Hematopoietic multipotent progenitor cell treated with erythropoietin and hydrocortisone succinate and interleukin-3 and kit ligand, for 8 days (in vitro differentiated cells): Measurements from ENCODE around the gene FGFR3.

Experiments used
- DNase-seq: peaks from one replicate; pipeline ENCODE4 v3.0.0-alpha.2; 2015

The FGFR3 gene

GRCh38 chr4:1792832-1793495, at the start of gene FGFR3:
FGFR3 (plus strand) TSS chr4:1793293; CDS start chr4:1793935, 642 bp downstream.
- DNase-seq: peak; percentile 44

DNA sequence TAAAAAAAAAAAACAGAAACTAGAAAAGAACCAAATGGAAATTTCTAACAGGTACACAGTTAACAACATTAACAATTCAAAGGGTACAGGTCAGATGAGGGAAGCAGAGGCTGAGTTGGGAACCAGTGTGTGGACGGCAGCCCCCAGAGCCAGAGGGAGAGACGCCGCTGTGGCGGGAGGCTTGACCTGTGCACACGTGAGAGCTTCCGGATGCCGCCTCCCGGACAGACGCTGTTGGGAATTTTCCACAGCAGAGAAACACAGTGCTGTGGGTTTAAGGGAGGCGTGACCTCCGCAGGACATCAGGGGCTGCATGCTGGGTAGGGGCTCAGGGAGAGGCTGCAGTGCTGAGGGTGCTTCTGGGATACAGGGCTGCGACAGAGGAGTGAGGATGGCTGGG, 49.5 kb upstream of the FGFR3 start:
- no peak for DNase-seq

DNA sequence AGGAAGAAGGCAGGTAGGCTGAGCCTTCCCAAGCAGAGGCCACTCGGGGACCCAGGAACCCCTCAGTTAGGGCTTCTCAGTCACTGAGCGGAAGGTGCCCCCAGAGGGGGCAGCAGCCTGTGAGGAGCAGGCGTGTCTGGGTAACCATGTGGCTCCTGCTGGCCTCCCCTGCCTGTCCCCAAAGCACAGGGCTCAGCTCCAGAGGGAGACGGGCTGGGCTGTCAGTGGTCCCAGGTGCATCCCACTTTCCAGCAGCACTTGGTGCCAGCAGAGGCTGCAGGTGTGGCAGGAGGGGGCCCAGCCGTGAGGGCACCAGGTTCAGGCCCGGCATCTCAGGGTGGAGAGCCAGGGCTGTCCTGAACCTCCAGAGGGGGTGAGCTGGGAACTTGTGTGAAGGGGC, 49.1 kb upstream of the FGFR3 start:
- DNase-seq: no peak

- DNase-seq: no peak
These were observed 48.5 kb upstream of the FGFR3 start for GRCh38 chr4:1744552-1744951.

- DNase-seq: no peak
These were observed 47.9 kb upstream of the FGFR3 start for GRCh38 chr4:1745165-1745564.

DNA sequence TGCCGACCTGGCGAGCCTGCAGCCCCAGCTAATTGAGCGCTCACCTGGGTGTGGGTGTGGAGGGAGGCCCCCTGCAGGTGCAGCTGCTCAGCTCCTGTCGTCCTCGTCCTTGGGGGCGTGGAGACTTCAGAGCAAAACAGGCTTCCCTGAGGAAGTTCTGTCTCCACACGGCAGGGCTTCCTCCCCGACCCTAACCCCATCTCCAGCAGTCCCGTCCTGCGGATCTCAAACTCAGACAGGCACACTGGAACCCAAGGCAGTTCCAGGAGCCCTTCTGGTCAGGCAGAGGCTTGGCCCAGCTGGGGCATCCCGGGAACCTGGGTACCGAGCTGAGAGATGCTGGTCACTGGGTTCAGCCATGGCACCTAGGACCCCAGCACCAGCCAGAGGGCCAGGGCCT, 47.4 kb upstream of the FGFR3 start:
- DNase-seq: no peak

GRCh38 chr4:1746265-1746691, 46.8 kb upstream of the FGFR3 start:
- DNase-seq: peak; percentile 76

- DNase-seq: no peak
These were observed 46.0 kb upstream of the FGFR3 start for GRCh38 chr4:1746919-1747602.

- no peak for DNase-seq
These were observed 45.5 kb upstream of the FGFR3 start for GRCh38 chr4:1747603-1747967.

DNA sequence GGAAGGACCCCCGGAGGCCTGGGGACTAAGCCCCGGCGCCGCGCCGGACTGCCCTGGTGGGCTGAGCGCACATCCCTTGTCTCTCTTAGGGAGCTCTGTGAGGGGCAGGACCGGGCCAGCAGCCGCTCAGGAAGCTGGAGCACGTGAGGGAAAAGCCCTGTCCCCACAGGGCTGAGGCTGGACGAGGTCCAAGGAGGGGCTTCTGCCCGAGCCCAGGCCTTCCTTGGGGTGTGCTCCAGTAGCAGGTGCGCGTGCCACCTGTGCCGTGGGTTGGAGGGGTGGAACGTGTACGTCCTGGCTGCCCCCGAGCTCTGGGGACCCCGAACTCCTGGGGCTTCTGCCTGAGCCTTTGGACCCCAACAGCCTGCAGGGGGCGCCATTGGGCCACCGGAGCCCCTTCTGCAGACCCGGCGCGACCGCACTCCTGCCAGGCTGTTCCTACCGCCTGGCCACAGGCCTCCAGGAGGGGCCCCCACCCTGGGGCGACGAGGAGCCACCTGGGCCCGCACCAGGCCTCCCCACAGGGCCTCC, 44.6 kb upstream of the FGFR3 start:
- peak; percentile 82 for DNase-seq

DNA sequence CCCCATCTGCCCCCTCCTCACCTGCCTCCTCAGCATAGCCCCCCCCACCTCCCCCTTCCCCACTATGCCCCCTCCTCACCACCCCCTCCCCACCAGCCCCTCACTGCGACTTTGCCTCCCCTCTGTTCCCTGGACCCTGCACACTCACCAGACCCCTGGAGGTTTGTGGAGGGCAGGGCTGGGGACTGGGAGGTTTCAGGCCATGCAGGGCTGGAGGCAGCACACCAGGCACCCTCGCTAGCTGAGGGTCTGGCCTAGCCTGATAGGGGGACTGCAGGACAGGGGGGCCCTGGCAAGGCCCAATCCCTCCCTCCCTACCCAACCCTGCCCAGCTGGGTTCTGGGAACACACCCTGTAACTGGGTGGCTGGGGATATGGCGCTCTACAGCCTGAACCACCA, 43.7 kb upstream of the FGFR3 start:
- DNase-seq: peak; percentile 66

- no peak for DNase-seq
These were observed 43.3 kb upstream of the FGFR3 start for GRCh38 chr4:1749826-1750225.

DNA sequence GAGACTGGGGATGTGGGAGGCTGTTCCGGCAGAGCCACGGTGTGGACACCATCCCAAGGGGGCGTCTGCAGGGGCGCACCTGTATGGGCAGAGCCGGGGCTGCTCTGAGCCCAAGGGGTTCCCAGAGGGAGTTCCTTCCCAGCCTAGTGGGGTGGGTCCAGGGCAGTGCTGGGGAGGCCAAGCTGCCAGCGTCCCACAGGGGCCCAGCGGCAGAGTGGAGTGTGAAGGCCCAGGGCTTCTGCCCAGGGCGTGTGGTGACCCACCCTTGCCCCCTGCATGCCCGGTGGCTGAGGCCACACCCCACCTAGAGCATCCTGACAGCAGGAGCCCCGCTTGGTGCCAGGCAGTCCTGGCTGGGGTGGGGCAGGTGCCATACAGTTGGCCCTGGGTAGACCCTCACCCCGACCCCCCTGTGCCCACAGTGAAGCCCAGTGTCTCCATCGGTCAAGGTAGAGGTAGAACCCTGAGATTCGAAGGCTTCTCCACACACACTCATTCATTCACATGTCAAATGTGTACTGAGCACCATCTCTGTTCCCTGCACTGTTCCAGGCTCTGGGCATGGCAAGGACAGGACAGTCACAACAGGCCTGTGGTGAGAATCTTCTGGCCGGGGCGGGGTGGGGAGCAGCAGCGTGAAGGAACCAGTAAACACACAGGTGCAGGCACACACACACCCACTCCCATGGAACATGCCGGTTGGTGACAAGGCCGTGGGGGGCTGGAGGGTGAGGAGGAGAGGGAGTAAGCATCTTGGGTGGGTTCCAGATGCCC, 42.5 kb upstream of the FGFR3 start:
- no peak for DNase-seq

GRCh38 chr4:1751155-1751918, 41.8 kb upstream of the FGFR3 start:
- DNase-seq: no peak

GRCh38 chr4:1751919-1752283, 41.2 kb upstream of the FGFR3 start:
- DNase-seq: no peak

- no peak for DNase-seq
These were observed 40.6 kb upstream of the FGFR3 start for GRCh38 chr4:1752284-1753041.

GRCh38 chr4:1753294-1753696, 39.8 kb upstream of the FGFR3 start:
- DNase-seq: no peak

GRCh38 chr4:1753697-1754311, 39.3 kb upstream of the FGFR3 start:
- DNase-seq: no peak

DNA sequence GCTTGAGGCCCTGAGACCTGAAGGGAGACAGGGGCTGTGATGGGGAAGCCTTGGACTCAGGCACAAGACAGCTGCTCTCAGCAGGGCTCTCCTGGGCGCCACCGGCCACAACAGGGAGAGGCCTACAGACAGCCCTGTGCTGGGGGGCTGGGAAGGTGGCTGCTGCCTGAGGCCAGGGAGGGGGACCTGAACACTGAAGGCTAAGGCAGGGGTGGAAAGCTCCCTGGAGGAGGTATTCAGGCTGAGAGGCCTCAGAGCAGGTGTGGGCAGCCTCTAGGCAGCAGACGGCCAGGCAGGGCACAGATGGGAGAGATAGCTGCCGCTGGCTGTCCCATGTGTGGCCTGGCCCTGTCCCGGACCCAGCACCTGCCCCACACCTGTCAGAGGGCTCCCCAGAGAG, 38.8 kb upstream of the FGFR3 start:
- no peak for DNase-seq

- no peak for DNase-seq
These were observed 37.8 kb upstream of the FGFR3 start for GRCh38 chr4:1755297-1755696.

DNA sequence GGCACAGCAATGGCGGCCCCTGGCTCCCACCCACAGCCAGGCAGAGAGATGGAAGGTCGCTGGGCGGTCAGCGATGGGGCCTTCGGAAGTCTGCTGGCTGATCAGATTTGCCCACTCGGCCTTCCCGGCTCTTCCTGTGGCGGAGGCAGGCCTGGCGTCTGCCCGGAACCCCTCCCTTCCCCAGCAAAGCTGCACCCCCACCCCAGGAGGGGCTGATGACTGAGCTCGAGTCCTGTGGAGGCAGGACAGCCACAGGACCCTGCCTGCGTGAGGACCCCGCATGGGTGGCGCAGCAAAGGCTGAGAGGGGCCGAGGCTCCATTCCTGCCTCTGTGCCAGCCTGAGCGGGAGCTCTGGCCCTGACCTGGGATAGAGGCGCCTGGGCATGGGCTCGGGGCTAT, 37.0 kb upstream of the FGFR3 start:
- no peak for DNase-seq
